Measurements from ENCODE around the gene OR7D2.

OR7D2 gene

DNA sequence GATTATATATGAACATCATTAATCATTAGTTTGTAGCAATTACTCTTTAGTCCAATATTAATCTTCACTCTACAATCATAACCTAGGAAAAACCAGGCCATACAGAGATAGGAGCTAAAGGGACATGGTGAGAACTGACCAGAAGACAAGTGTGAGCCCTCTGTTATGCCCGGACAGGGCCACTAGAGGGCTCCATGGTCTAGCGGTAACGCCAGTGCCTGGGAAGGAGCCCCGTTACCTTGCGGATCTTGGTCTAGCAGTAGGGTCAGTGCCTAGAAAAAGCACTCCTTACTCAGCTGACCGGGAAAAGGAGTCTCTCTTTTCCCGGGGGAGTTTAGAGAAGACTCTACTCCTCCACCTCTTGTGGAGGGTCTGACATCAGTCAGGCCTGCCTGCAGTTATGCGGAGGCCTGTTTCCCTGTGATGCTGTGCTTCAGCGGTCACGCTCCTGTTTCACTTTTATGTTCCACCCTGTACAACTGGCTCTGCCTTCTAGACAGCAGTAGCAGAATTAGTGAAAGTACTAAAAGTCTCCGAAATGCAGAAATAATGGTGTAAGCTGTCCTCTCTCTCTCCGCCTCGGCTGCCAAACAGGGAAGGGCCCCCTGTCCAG is 26.8 kb downstream of the OR7D2 start:
- H3K36me3 ChIP-seq (ENCODE audit: low read length) = no peaks in the 10 kb centered on the region
- H3K4me2 ChIP-seq (ENCODE audit: low read depth, low read length, poor library complexity, severe bottlenecking) = no peak overlapping the region
- no peaks in the 10 kb centered on the region for H3K79me2 ChIP-seq (ENCODE audit: insufficient read depth, low read length)
- H3K9me2 ChIP-seq (replicated peaks; ENCODE audit: insufficient read depth, low read length) = no peaks in the 10 kb centered on the region
- no peak overlapping the region for H2AFZ ChIP-seq (ENCODE audit: low read depth, low read length, severe bottlenecking)
- TF ChIP-seq EZH2phosphoT487 (conservative IDR thresholded peaks at IDR 0.05; ENCODE audit: low read length) = no peak
- TF ChIP-seq, protein P1, sequence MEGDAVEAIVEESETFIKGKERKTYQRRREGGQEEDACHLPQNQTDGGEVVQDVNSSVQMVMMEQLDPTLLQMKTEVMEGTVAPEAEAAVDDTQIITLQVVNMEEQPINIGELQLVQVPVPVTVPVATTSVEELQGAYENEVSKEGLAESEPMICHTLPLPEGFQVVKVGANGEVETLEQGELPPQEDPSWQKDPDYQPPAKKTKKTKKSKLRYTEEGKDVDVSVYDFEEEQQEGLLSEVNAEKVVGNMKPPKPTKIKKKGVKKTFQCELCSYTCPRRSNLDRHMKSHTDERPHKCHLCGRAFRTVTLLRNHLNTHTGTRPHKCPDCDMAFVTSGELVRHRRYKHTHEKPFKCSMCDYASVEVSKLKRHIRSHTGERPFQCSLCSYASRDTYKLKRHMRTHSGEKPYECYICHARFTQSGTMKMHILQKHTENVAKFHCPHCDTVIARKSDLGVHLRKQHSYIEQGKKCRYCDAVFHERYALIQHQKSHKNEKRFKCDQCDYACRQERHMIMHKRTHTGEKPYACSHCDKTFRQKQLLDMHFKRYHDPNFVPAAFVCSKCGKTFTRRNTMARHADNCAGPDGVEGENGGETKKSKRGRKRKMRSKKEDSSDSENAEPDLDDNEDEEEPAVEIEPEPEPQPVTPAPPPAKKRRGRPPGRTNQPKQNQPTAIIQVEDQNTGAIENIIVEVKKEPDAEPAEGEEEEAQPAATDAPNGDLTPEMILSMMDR (IDR thresholded peaks at IDR 0.05; ENCODE audit: insufficient read depth, low read length, poor library complexity, severe bottlenecking) = peak; percentile 67
- no peak overlapping the region for H3K27ac ChIP-seq (ENCODE audit: low read depth, low read length)
- no peak overlapping the region for H3K9ac ChIP-seq (ENCODE audit: low read length)
- no peak overlapping the region for H3K4me3 ChIP-seq (ENCODE audit: insufficient read depth, low read length, poor library complexity, severe bottlenecking)
- no peaks in the 10 kb centered on the region for H3F3A ChIP-seq (ENCODE audit: insufficient read depth)
- no peaks in the 10 kb centered on the region for H3K9me3 ChIP-seq (ENCODE audit: insufficient read depth, low read length)
- no peaks in the 10 kb centered on the region for H3K27me3 ChIP-seq (ENCODE audit: low read length)
- H4K20me1 ChIP-seq (ENCODE audit: low read depth, low read length) = no peaks in the 10 kb centered on the region

DNA sequence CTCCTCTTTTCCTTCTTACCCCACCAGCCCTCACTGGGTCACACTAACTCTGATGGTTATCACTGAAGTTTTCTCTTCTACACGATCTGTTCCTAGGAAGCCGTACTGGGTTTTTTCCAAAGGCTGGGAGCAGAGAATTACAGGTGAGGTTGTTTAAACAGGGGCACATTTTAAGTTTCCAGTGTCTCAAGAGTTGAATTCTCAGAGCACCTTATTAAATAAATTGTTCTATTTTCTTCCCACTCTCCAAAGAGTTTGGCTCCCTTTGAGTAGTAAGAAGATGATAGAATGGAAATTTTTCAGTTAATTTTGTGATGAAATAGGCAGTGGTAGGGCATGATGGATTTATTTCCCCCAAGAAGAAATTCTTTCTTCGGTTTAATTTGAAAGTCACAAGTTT is 40.7 kb downstream of the OR7D2 start, which contains the start of gene OR7D4:
OR7D4 (minus strand) TSS at position 101 of the 400 bp plus-strand sequence. CDS start 4,752 bp downstream, outside the sequence.
- Histone ChIP-seq H2AFZ (ENCODE audit: low read depth, low read length, severe bottlenecking) (no peak within 1 kb of the TSS), H3K36me3 (ENCODE audit: low read length) (no peaks in the 10 kb centered on the region), H3K4me3 (ENCODE audit: insufficient read depth, low read length, poor library complexity, severe bottlenecking) (no peak within 1 kb of the TSS), H3K9ac (ENCODE audit: low read length) (no peak within 1 kb of the TSS), H3K9me2 (replicated peaks; ENCODE audit: insufficient read depth, low read length) (no peaks in the 10 kb centered on the region), H3K9me3 (ENCODE audit: insufficient read depth, low read length) (no peaks in the 10 kb centered on the region; the same call in 1 of the 2 replicates), H3K79me2 (ENCODE audit: insufficient read depth, low read length) (no peaks in the 10 kb centered on the region), H3F3A (ENCODE audit: insufficient read depth) (no peaks in the 10 kb centered on the region), H3K27ac (ENCODE audit: low read depth, low read length) (no peak within 1 kb of the TSS), H3K27me3 (ENCODE audit: low read length) (no peaks in the 10 kb centered on the region), H3K4me2 (ENCODE audit: low read depth, low read length, poor library complexity, severe bottlenecking) (no peak within 1 kb of the TSS), H4K20me1 (ENCODE audit: low read depth, low read length) (no peaks in the 10 kb centered on the region)
- TF ChIP-seq, protein P1 (IDR thresholded peaks at IDR 0.05; ENCODE audit: insufficient read depth, low read length, poor library complexity, severe bottlenecking) = no peak

All from SU-DHL-6 (cell line).